C1 segment of cervical spinal cord (tissue), 14 donors: ENCODE data around the gene DEPDC1B.
"Not testable (repeated sequence)": the region's sequence is repeated elsewhere in the genome, so short reads cannot be mapped to it uniquely, and the experiment has no call there.

Experiments used
- DNase-seq, 14 donors: peaks; one replicate each; lab custom pipeline; 2025; lab: John Stamatoyannopoulos, UW

The DEPDC1B gene

DNA sequence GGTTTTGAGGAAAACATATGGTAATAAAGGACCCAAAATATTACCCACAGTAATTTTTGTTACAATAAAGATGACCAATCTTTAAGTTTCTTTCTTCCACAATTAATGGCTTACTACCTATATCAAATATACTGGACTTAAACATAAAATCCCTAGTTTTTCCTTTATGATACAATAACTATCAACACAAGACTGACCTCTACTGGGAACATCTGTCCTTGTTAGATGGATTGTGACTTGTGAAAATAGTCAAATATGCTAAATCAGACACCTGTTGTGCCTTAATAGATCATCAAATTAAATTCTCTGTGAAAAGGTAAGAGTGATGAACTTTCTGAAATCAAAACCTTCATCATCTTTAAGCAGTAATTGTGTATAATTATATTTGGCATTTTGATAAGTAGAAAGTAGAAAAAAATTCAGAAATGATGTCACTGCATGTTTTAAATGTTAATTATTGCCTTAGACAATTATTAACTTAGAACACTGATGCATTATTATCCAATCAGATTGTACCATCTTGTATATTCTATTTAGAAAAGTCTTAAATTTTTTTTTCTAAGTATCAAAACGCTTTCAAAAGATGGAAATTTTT is 113.6 kb downstream of the DEPDC1B start:
- DNase-seq, result no peak

DNA sequence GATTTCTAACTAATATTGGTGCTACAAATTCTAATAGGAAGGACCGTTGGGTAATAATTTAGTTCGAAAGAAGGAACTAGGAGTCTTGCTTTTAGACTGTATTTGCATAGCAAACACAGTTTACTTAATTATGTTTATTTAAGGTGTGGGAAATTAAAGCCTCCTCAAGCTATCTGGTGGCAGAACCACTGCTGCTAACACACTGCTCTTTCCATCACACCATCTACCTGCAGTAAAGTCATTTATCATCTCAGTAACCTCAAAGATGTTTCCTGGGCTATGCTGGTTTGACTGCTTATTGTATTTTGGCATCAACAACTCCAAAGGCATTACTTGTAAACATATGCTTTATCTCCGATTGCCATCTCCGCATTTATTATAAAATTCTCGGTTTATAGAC is 114.3 kb downstream of the DEPDC1B start:
- DNase-seq, result no peak

DNA sequence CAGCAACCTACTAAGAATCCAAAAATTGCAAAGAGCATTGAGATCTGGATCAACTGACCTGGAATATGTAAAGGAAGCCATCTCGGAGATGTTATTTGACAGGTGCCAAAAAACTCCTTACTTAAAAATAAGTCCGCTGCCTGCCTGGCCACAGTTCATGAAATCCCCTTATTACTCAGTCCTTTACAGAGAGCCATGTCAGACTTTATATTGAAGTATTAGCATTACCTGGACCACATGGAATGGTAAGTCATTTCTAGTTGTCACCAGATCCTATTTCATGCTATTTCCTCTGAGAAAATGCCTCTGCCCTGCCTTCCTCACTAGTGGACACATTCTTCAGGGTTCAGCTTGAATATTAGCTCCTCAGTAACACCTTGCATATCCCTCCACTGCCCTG is 115.7 kb downstream of the DEPDC1B start:
- no peak for DNase-seq

DNA sequence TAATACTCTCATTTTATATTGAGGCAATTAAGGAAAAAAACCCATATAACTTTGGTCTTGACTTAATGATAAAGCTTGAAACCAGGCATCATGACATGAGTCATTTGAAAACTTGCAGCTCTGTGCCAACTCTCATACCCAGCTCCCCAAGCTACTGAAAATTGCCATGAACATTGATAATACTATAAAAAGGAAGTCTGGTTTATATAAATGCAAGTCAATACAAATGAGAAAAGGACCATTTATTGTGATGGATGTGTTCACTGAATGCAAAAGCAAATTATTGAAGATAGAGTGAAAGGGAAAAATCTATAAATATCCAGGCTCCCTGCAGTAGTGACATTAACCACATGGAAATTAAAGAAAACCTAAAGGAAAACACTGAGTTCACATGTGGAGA is 116.3 kb downstream of the DEPDC1B start:
- DNase-seq, result no peak

DNA sequence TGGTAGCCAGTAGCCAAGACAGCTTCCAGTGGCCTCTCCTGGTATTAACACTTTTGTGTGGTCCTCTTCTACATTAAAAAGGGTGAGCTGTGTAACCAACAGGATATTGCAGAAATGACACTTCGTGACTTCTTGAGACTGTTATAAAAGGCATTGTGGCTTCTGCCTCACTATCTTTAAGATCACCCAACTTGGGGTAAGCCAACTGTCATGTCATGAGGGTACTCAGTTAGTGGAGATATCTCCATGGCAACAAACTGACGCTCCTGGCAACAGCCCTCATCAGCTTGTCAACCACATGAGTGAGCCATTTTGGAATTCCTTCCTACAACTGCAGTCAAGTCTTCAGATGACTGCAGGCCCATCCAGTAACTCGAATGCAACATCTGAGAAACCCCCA is 121.7 kb downstream of the DEPDC1B start:
- no peak for DNase-seq

DNA sequence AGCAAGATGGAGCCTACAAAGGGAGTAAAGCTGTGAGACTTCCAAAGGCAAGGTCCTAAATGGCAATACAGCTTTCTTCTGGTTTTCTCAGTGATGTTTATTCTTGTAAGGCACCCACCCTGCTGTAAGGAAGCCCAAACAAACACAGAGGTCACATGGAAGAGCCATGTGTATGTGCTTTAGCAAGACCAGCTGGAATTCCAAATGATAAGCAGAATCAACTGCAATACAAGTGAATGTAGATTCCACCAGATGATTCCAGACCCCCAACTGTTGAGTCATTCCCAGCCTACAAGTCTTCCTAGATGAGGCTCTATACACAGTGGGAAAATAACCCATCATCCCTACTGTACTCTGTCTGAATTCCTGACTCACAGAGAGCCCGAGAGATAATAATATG is 122.8 kb downstream of the DEPDC1B start:
- no peak for DNase-seq

DNA sequence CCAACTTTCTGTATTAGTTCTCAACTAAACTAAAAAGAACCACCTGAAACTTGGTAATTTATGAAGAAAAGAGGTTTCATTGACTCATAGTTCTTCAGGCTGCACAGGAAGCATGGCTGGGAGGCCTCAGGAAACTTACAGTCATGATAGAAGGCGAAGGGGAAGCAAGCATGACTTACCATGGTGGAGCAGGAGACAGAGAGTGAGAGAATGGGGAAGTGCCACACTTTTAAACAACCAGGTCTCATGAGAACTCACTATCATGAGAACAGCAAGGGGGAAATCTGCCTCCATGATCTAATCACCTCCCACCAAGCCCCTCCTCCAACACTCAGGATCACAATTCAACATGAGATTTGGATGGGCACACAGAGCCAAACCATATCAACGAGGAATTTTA is 123.5 kb downstream of the DEPDC1B start:
- no peak for DNase-seq

DNA sequence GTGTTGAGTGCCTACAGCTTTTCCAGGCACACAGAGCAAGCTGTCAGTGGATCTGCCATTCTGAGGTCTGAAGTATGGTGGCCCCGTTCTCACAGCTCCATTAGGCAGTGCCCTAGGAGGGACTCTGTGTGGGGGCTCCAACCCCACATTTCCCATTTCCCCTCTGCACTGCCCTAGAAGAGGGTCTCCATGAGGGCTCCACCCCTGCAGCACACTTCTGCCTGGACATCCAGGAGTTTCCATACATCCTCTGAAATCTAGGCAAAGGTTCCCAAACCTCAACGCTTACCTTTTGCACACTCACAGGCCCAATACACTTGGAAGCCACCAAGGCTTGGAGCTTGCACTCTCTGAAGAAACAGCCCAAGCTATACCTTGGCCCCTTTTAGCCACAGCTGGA is 131.3 kb downstream of the DEPDC1B start:
- no peak for DNase-seq

DNA sequence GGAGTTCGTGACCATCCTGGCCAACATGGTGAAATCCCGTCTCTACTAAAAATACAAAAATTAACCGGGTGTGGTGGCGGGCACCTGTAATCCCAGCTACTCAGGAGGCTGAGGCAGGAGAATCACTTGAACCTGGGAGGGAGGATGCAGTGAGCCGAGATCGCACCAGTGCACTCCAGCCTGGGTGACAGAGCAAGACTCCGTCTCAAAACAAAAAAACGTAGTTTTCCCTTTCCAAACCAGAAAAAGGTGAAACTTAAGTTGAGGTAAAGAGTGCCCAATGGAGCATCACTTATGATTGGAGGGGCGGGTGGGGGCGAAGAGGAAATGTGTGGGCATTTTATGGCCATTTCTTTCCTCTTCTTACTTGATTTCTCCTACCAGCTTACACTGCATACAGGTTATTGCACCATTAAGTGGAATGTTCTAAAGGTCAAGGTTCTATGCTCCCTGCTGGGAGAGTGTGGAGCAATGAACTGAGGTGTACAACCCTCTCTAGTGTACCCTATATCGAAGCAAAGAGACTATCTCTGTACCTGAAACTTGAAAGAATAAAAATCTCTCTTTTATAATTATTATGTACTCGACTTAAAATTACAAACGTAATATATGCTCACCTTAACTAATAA is 136.2 kb downstream of the DEPDC1B start:
- no peak for DNase-seq

DNA sequence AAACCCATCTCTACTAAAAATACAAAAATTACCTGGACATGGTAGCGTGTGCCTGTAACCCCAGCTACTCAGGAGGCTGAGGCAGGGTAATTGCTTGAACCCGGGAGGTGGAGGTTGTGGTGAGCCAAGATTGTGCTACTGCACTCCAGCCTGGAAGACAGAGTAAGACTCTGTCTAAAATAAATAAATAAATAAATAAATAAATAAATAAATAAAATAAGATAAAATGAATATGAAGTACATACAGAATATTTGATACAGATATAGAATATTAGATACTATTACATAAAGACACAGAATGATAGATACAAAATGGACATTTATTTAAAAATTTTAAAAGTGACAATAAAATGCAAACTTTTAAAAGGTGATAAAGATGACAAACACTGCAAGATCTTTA is 146.7 kb downstream of the DEPDC1B start:
- not testable (repeated sequence) for DNase-seq

DNA sequence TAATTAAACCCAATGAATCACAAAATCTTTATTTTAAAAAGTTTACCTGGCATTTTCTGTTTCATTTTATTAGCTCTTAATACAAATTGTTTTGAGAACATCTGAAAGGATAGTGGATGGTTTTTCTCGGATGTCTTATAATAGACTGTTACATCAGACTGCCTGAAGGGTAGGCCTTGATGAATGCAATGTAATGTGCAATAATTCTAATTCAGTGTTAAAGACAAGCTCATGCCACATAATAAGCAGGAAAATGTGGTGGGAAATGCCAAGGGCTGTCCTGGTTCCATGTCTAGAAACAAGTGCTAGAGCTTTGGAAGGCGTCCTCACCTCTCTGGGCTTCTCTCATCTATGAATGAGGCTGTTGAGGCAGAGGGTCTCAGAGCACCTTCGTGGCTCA is 148.1 kb downstream of the DEPDC1B start:
- no peak for DNase-seq

DNA sequence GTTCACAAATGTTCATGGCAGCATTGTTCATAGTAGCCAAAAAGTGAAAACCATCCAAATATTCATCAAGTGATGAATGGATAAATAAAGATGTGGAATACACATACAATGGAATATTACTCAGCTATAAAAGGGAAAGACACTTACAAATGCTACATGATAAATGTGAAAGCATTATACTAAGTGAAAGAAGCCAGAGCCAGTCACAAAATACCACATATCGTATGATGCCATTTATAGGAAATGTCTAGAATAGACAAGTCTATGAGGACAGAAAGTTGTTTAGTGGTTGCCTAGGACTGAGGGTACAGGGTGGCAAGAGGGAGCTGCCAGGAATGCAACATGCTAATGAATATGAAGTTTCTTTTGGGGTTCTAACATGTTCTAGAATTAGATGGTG is 148.7 kb downstream of the DEPDC1B start:
- DNase-seq, result no peak

DNA sequence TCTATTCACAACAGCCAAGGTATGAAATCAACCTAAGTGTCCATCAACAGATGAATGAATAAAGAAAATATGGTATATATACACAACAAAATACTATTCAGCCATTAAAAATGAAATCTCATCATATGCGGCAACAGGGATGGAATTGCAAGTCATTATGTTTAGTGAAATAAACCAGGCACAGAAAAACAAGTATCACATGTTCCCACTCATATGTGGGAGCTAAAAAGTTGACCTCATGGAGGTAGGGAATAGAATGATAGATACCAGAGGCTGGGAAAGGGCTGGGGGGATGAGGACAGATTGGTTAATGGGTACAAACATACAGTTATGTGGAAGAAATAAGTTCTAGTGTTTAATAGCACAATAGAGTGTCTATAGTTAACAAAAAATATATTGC is 149.7 kb downstream of the DEPDC1B start:
- no peak for DNase-seq

DNA sequence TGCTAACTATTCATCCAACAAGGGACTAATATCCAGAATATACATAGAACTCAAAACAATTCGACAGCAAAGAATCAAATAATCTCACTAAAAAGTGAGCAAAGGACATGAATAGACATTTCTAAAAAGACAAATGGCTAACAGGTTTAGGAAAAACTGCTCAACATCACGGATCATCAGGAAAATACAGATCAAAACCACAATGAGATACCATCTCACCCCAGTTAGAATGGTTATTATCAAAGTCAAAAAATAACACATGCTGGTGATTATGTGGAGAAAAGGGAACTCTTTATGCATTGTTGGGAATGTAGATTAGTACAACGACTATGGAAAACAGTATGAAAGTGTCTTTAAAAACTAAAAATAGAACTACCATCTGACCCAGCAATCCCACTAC is 150.1 kb downstream of the DEPDC1B start:
- no peak for DNase-seq
